Measurements from ENCODE around the gene CCDC148. TPM values are rescaled to one million over a fixed set of nuclear protein-coding genes. Genes with fewer than 3 reads are reported as not detected.
A peak's percentile ranks its signal among the peaks of the same experiment; 100 is the strongest.

The CCDC148 gene
- total and polyA plus RNA-seq, 12 donors = 0.07 to 1.4 (median 0.66) TPM

GRCh38 chr2:158482594-158482993 is 26.0 kb upstream of the CCDC148 start:
- no peak for TF ChIP-seq CTCF (IDR thresholded peaks at IDR 0.05)
- peaks cover 0 to 58% (median 39%) of the 10 kb centered on the region in 9 donors for H3K4me1 ChIP-seq
- no peaks in the 10 kb centered on the region for H3K27me3 ChIP-seq
- H3K36me3 ChIP-seq = no peaks in the 10 kb centered on the region
- no peak overlapping the region for H3K27ac ChIP-seq
- DNase-seq (no peak), ATAC-seq (no peak)
- H3K9me3 ChIP-seq = no peaks in the 10 kb centered on the region
- no peak overlapping the region for H3K4me3 ChIP-seq
- intact Hi-C loops (cut with DNase I) = no loop called here

GRCh38 chr2:158481116-158481515 is 24.6 kb upstream of the CCDC148 start:
- 98% methylated on average over 1 of the region's 1 CpG for WGBS, 2 donors
- Histone ChIP-seq H3K36me3 (no peaks in the 10 kb centered on the region), H3K27me3 (no peaks in the 10 kb centered on the region), H3K27ac (no peak overlapping the region), H3K9me3 (no peaks in the 10 kb centered on the region), H3K4me1 (peaks cover 0 to 58% (median 31%) of the 10 kb centered on the region in 9 donors), H3K4me3 (no peak overlapping the region)
- no peak for DNase-seq
- TF ChIP-seq CTCF (IDR thresholded peaks at IDR 0.05) = no peak
- intact Hi-C loops (cut with DNase I) = no loop called here
- no peak for ATAC-seq

GRCh38 chr2:158478816-158479215 is 22.3 kb upstream of the CCDC148 start:
- intact Hi-C loops (cut with DNase I) = no loop called here
- H3K36me3 ChIP-seq = no peaks in the 10 kb centered on the region
- H3K4me3 ChIP-seq = no peak overlapping the region
- H3K27ac ChIP-seq = peak overlapping the region in 4 of 10 donors; percentile 7 to 56 (median 38)
- H3K4me1 ChIP-seq = peaks cover 0 to 51% (median 24%) of the 10 kb centered on the region in 9 donors
- H3K27me3 ChIP-seq = no peaks in the 10 kb centered on the region
- WGBS, 2 donors = 43 to 51% methylated on average over 1 of the region's 1 CpG
- no peak for DNase-seq
- TF ChIP-seq CTCF (IDR thresholded peaks at IDR 0.05) = no peak
- ATAC-seq = peak in 5 of 8 donors; percentile 25 to 60 (median 43)
- no peaks in the 10 kb centered on the region for H3K9me3 ChIP-seq

- intact Hi-C loops (cut with DNase I) = no loop called here
- peak overlapping the region in 5 of 10 donors; percentile 7 to 46 (median 24) for H3K27ac ChIP-seq
- H3K27me3 ChIP-seq = no peaks in the 10 kb centered on the region
- peaks cover 0 to 51% (median 24%) of the 10 kb centered on the region in 9 donors for H3K4me1 ChIP-seq
- no peaks in the 10 kb centered on the region for H3K36me3 ChIP-seq
- 65 to 76% methylated on average over 6 of the region's 6 CpGs for WGBS, 2 donors
- DNase-seq = no peak
- H3K4me3 ChIP-seq = no peak overlapping the region
- H3K9me3 ChIP-seq = peaks cover 0 to 3% (median 0%) of the 10 kb centered on the region in 11 donors
- ATAC-seq = no peak
- TF ChIP-seq CTCF (IDR thresholded peaks at IDR 0.05) = no peak
Measured at GRCh38 chr2:158478237-158478636, 21.7 kb upstream of the CCDC148 start.

All from heart right ventricle (tissue), 16 donors.